Fibroblast of upper back skin (primary cell): ENCODE data around the gene LIME1.
"Not testable (repeated sequence)": the region's sequence is repeated elsewhere in the genome, so short reads cannot be mapped to it uniquely, and the experiment has no call there.

Source experiments
- DNase-seq: peaks from one replicate; pipeline ENCODE4 v3.0.0-alpha.2; 2013

Gene LIME1

DNA sequence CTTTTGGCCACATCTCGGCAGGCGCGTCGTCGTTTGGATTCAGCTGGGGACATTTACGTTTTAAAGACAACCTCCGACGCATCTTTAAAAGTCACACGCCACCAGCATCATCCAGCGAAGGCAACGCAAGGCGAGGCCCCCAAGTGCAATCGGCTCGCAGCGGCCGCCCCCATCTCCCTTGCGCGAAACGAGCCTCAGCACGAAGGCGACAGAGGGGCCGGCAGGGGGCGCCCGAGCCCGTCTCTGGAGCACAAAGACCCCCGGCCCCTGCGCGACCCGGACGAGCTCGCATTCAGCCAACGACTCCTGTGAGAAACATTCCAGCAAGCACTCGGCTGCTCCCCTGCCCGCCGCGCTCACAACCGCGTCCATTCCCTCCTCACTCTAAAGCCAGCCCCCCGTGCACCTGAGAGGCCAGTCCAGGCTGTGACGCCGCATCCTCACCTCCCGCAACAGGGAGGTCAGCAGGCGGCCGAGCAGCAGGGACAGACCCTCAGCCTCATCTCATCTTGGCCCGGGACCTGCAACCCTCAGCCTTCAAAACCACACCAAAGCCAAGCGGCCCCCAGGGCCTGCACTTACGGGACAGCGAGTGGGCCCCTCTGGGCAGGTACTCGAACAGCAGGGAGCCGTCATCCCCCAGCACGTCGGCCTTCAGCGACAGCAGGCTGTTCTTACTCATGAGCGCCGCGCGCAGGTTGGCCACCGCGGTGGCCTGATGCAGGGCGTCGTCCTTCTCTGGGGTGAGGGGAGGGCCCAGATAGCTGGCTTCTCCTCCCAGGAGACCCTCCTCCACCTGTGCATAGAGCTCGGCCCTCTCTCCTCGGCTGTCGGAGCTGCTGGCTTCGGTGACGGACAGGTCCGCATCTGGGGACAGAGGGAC, 38.9 kb downstream of the LIME1 start:
- peak; percentile 39 for DNase-seq

DNA sequence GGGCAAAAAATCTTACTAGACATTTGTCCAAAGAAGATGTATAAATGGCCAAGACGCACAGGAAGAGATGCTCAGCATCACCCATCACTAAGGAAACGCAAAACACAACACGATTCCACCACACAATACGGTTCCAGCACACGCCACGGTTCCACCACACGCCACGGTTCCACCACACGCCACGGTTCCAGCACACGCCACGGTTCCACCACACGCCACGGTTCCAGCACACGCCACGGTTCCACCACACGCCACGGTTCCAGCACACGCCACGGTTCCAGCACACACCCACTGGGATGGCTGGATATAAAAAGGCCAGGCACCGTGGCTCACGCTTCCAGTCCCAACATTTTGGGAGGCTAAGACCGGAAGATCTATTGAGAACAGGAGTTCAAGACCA, 40.4 kb downstream of the LIME1 start:
- not testable (repeated sequence) for DNase-seq

DNA sequence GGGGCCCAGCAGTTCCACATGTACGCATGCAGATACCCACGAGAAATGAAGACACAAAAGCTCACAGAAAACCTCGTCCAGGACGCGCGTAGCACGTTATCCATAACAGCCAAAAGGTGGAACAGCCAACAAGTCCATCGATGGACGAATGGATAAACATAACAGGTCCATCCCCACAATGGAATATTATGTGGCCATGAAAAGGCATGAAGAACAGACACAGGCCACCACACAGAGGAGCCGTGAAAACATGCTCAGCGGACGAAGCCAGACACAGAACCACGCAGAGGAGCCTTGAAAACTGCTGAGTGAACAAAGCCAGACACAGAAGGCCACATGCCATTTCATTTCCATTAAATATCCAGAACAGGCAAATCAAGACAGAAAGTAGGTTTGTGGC, 41.1 kb downstream of the LIME1 start:
- DNase-seq, result no peak

DNA sequence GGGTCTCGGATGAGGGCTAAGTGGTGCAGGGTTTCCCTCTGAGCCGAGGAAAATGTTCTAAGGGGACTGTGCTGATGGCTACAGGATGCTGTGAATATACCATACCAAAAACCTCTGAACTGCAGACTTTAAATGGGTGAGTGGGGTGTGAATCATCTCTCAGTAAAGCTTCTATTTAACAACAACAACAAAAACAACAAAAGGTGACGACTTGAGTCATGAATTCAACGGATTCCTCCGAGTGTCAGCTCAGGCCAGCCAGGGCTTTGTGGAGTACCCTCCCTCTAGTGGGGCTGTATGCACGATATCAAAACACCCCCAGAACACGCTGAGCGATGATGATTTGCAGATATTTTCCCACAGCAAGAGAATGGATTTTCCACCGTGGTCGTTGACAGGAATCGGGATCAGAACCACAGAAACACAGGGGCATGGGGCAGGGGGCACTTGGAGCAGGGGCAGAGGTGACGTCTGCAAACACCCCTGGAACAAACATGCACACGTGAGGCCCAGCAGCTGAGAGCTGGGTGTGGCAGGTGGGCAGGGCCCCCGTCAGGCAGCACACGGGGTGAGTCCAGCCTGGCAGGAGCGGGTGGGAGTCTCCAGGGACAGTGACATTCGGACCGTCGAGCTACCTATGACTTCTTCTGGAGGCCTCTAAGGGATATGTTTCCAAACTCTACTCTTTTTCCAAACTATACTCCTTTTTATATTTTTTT, 41.7 kb downstream of the LIME1 start:
- no peak for DNase-seq

DNA sequence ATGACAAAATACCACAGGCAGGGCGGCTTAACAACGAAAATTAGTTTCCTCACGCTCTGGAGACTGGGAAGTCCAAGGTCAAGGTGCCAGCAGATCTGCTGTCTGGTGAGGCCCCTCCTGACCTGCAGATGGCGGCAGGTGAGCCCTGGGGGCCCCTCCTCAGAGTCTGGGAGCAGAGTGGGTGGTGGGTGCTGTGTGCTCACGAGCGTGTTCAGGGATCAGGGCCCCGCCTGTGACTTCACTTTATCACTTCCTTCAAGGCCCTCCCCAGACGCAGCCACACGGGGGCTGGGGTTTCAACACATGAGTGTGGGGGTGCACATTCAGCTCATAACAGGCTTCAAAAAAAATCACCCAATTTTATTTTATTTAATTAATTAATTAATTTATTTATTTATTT, 42.4 kb downstream of the LIME1 start:
- DNase-seq, result no peak

DNA sequence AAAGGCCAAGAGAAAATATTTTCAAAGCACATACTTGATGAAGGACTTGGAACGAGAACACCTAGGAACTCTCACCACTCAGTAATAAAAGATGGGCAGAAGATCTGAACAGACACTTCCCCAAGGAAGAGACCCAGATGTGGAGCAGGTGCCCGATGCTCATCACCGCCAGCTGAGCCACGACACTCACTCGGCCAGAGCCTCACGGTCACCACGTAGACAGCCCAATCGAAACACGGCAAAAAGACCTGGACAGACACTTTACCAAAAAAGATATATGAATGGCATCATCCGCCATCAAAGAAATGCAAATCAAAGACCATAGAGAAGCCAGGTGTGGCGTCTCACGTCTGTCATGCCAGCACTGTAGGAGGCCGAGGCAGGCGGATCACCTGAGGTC, 44.7 kb downstream of the LIME1 start:
- no peak for DNase-seq

DNA sequence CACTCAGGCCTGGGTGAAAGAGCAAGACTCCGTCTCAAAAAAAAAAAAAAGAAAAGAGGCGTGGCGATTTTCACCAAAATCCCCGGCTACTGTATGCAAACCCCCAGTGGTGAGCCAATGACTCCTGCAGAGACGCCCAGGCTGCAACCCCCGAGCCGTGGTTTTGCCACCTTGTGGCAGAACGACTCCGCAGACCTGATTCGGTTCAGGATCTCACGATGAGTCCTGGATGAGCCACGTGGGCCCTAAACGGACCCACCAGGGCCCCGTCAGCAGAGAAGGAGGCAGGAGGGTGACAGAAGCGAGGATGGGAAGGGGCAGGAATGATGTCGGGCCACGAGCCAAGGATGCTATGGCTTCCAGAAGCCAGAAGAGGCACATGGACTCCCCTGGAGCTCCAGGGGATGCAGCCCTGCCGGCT, 45.6 kb downstream of the LIME1 start:
- DNase-seq, result no peak

DNA sequence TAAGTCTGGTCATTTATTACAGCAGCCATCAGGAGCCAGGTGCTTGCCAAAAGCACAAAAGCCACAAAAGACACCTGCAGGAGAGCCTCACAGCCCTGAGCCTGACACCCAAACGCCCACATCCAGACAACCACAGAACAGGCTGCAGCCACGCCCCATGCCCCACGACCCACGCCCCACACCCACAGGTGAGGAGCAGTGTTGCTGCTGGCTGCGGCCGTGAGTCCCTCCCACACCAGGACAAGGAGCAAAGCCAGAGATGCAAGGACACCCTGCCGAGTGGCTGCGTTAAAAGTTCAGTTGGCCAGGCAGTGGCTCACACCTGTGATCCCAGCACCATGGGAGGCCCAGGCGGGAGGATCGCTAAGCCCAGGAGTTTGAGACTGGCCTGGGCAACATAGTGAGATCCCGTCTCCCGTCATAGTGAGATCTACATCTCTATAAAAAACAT, 46.1 kb downstream of the LIME1 start:
- DNase-seq, result no peak

DNA sequence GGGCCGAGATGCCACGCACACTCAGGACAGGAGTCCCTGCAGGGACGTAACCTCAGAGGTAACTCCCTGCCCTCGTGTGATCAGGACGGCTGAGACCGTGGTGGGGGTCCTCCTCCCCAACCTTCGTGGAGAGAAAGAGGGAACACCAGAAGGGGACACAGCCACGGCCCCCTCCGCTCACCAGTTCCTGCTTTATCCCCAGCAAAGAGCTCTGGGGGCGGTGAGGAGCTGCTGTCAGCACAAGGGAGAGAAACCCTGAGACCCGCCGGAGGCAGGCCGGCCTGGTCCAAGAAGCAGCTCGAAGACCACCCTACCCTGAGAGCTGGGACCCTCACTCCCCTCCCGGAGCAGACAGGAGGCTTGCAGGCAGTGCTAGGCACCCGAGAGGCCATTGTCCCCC, 47.5 kb downstream of the LIME1 start:
- DNase-seq, result no peak

DNA sequence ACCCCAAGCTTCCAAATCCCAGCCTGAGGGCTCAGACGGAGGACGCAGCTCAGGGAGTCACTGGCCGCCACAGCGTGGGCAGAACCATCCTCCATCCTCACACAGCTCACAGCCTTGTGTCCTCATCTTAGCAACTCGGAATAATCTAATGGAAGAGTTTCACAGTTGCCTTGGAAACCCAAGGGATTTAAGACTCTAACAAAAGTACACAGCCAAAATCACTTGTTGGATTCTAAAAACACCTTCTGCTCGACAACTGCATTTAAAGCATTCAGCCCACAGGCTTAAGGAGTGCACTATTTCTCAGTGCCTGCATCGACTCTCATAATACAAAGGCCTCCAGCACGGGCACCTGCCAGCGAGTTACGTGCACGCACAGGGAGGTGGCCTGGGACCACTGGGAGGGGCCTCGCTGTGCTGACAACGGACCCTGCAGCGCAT, 49.2 kb downstream of the LIME1 start:
- DNase-seq, result no peak

DNA sequence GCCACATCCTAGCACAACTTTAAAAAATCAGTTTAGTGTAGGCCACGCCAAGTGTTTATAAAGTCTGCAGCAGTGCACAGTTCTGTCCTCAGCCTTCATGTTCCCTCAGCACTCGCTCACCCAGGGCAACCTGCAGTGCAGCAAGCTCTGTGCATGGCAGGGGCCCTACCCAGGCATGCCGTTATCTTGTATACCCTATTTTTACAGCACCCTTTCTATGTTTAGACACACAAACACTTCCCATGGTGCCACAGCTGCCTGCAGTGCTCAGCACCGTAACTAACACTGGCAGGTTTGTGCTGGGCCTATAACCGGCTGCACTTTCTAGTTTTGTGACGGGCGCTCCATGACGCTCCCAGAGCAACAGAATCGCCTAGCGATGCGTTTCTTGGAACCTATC, 50.8 kb downstream of the LIME1 start:
- no peak for DNase-seq

DNA sequence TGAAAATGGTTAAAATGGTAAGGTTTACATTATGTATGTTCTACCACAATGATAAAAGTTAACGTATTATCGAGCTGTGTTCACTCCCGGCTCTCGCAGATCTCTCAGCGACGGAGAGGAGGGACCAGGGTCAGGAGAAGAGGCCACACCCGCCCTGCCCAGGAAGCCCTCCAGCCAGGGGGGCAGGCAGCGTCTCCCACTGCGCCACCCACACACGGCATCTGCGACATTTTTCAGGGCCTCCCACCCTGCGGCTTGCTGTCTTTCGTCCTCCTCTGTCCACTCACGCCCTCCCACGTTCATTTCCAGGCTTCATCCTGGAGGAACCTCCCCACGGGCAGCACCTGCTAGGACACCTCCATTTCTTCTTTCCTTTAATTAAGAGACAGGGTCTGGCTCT, 51.3 kb downstream of the LIME1 start:
- DNase-seq, result no peak
